ENCODE results near the gene ATP6V1F.
A peak's percentile ranks its signal among the peaks of the same experiment; 100 is the strongest.

ATP6V1F gene

GRCh38 chr7:128869138-128869943 lies 6.7 kb downstream of the ATP6V1F start:
- in situ Hi-C loops (cut with HindIII; ENCODE audit: low sequenced_read_pairs): no loop called here
- no peak for DNase-seq (ENCODE audit: low read depth)
- H3K4me3 ChIP-seq (ENCODE audit: low read depth, low read length): peak overlapping the region; percentile 43
- TF ChIP-seq, protein P1, sequence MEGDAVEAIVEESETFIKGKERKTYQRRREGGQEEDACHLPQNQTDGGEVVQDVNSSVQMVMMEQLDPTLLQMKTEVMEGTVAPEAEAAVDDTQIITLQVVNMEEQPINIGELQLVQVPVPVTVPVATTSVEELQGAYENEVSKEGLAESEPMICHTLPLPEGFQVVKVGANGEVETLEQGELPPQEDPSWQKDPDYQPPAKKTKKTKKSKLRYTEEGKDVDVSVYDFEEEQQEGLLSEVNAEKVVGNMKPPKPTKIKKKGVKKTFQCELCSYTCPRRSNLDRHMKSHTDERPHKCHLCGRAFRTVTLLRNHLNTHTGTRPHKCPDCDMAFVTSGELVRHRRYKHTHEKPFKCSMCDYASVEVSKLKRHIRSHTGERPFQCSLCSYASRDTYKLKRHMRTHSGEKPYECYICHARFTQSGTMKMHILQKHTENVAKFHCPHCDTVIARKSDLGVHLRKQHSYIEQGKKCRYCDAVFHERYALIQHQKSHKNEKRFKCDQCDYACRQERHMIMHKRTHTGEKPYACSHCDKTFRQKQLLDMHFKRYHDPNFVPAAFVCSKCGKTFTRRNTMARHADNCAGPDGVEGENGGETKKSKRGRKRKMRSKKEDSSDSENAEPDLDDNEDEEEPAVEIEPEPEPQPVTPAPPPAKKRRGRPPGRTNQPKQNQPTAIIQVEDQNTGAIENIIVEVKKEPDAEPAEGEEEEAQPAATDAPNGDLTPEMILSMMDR (IDR thresholded peaks at IDR 0.05; ENCODE audit: low read depth, low read length, missing control alignments): no peak

DNA sequence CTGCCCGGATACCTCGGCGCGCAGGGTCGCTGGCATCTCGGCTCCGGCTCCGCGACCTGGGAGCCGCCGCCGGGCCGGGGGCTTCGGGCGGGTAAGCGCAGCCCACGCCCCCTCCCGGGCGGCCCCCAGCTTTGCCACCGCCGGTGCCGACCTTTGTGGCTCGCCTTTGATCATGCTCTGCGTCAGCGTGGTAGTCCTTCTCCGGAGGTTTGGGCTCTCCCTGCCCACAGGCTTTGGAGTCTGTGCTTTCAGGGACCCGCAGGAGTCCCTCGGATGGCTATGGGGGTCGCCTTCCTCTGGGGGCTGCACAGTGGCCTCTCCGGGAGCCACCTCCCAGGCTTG lies 7.3 kb downstream of the ATP6V1F start:
- in situ Hi-C loops (cut with HindIII; ENCODE audit: low sequenced_read_pairs): no loop called here
- no peak for DNase-seq (ENCODE audit: low read depth)

DNA sequence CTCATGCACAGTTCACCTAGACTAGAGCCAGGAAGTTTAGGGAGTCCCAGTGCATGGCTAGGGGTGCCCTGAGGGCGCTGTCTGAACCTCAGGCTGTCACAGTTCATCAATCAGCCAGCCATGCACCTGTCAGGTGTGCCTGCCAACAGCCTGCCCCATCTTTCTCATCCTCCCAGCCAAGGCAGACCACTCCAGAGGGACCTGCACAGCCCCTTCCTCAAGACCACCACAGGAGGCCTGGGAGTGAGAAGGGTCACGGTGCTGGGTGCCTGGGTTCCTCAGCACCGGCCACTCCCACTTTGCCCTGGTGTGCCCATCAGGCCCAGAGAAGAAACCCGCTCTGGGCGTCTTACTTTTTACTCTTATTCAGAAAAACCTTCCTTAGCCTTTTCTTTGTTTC lies 8.4 kb downstream of the ATP6V1F start:
- DNase-seq (ENCODE audit: low read depth): no peak
- TF ChIP-seq, protein P1 (IDR thresholded peaks at IDR 0.05; ENCODE audit: low read depth, low read length, missing control alignments): no peak
- no peak overlapping the region for H3K4me3 ChIP-seq (ENCODE audit: low read depth, low read length)
- in situ Hi-C loops (cut with HindIII; ENCODE audit: low sequenced_read_pairs): no loop called here

More for the DNA sequence above, 7.3 kb downstream of the ATP6V1F start:
- peak overlapping the region; percentile 43 for H3K4me3 ChIP-seq (ENCODE audit: low read depth, low read length)
- TF ChIP-seq, protein P1 (IDR thresholded peaks at IDR 0.05; ENCODE audit: low read depth, low read length, missing control alignments): no peak

GRCh38 chr7:128872394-128872824 lies 9.8 kb downstream of the ATP6V1F start:
- H3K4me3 ChIP-seq (ENCODE audit: low read depth, low read length): no peak overlapping the region
- DNase-seq (ENCODE audit: low read depth): no peak
- in situ Hi-C loops (cut with HindIII; ENCODE audit: low sequenced_read_pairs): no loop called here
- TF ChIP-seq, protein P1 (IDR thresholded peaks at IDR 0.05; ENCODE audit: low read depth, low read length, missing control alignments): peak; percentile 7

- H3K4me3 ChIP-seq (ENCODE audit: low read depth, low read length): no peak overlapping the region
- TF ChIP-seq, protein P1 (IDR thresholded peaks at IDR 0.05; ENCODE audit: low read depth, low read length, missing control alignments): no peak
- no peak for DNase-seq (ENCODE audit: low read depth)
- in situ Hi-C loops (cut with HindIII; ENCODE audit: low sequenced_read_pairs): no loop called here
Observed at GRCh38 chr7:128873234-128873633, 10.6 kb downstream of the ATP6V1F start.

- in situ Hi-C loops (cut with HindIII; ENCODE audit: low sequenced_read_pairs): no loop called here
- no peak overlapping the region for H3K4me3 ChIP-seq (ENCODE audit: low read depth, low read length)
- no peak for DNase-seq (ENCODE audit: low read depth)
- TF ChIP-seq, protein P1 (IDR thresholded peaks at IDR 0.05; ENCODE audit: low read depth, low read length, missing control alignments): no peak
Observed at GRCh38 chr7:128874140-128875031, 11.7 kb downstream of the ATP6V1F start.
